GM12801 (cell line): ENCODE measurements around the gene IMMP2L.

Experiments
- TF ChIP-seq, protein P1 (sequence below): IDR thresholded peaks from one replicate; pipeline ENCODE4 v1.5.1; 2011; ENCODE audit warnings: control low read depth; ENCODE audit not compliant: insufficient read length; ENCODE audit errors: extremely low read depth

The IMMP2L gene

DNA sequence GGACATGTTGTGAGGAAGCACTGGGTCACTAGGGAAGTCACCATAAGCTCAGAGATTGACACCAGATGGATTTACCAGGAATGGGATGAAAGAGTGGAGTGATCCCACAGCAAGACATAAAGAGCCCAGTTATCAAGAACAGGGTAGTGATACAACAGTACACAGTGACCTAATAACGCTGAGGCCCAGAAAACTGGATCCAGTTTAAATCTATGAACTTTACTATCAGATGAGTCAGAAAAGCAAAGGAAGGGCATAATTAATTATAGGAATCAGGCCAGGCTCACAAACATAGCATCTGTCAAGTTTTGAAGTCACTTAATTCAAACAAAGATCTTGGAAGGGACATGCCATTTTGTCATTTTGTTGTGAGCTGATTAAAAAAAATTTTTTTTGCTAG, 397.9 kb downstream of the IMMP2L start:
- TF ChIP-seq, protein P1, sequence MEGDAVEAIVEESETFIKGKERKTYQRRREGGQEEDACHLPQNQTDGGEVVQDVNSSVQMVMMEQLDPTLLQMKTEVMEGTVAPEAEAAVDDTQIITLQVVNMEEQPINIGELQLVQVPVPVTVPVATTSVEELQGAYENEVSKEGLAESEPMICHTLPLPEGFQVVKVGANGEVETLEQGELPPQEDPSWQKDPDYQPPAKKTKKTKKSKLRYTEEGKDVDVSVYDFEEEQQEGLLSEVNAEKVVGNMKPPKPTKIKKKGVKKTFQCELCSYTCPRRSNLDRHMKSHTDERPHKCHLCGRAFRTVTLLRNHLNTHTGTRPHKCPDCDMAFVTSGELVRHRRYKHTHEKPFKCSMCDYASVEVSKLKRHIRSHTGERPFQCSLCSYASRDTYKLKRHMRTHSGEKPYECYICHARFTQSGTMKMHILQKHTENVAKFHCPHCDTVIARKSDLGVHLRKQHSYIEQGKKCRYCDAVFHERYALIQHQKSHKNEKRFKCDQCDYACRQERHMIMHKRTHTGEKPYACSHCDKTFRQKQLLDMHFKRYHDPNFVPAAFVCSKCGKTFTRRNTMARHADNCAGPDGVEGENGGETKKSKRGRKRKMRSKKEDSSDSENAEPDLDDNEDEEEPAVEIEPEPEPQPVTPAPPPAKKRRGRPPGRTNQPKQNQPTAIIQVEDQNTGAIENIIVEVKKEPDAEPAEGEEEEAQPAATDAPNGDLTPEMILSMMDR = no peak

DNA sequence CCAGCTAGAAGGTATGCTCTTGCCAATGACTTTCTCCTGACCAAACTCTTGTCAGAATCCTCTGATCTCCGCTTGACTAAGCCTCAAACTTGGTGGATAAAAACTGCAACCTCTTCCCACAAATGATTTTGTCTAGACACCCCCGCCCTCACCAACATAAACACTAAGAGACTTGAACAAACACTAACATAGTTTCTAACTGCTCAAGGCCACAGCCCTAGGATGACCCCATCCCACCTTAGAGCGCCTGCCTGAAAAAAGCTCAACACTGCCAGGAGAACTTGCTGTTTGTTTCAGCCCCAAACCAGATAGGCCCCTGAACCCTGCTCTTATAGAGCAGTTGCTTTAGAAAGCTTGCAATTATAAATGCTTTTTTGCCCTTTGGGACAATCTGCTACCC, 399.6 kb downstream of the IMMP2L start:
- TF ChIP-seq, protein P1 = no peak

DNA sequence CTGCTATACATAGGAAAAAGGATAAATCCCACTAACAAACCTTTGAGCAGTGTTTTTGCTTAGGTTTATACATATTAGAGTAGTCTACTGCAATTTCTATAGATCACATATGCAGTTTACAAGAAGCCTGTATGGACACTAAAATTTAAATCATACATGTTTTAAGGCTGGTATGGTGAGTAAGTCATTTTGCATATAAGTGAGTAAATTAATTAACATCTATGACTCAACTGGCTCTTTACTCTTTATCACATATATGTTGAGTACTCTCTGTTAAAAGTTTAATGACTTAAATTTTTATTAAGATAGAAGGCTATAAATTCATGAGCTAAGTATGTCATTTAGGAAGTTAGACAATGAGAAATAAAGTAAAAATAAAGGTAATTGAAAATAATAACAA, 402.0 kb downstream of the IMMP2L start:
- TF ChIP-seq, protein P1 = no peak

DNA sequence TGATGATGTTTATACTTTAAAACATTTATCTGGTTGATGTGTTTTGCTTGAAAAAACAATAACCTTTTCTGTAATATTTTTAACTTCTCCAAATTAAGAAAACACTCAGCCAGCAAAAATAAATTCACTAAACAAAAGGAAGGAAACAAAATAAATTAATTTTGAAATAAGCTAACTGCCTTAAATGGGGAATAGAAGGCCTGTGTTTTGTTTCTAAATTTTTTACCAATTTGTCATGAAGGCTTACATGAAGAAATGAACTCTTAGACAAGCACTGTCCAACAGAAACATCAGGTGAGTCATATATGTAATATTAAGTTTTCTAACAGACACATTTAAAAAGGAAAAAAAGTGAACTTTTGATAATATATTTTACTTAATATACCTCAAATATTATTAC, 402.9 kb downstream of the IMMP2L start:
- TF ChIP-seq, protein P1 = no peak

DNA sequence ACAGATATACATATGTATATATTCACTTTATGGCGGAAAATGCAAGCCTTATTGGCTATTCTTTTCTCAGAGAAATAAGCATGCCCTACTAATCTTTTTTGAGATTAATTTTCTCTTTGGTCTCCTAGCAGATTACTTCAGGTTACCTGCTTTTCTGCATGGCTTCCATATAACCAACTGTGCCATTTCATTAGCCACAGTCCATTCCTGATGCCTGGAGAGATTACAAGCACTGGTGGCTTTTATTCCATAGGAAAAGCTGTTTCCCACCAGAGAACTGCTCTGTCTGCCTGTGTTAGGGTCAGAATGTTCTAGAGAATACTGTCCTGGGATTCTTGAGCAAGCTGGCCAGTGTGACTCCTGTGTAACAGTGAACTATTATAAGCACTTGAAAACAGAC, 411.6 kb downstream of the IMMP2L start:
- TF ChIP-seq, protein P1 = no peak

DNA sequence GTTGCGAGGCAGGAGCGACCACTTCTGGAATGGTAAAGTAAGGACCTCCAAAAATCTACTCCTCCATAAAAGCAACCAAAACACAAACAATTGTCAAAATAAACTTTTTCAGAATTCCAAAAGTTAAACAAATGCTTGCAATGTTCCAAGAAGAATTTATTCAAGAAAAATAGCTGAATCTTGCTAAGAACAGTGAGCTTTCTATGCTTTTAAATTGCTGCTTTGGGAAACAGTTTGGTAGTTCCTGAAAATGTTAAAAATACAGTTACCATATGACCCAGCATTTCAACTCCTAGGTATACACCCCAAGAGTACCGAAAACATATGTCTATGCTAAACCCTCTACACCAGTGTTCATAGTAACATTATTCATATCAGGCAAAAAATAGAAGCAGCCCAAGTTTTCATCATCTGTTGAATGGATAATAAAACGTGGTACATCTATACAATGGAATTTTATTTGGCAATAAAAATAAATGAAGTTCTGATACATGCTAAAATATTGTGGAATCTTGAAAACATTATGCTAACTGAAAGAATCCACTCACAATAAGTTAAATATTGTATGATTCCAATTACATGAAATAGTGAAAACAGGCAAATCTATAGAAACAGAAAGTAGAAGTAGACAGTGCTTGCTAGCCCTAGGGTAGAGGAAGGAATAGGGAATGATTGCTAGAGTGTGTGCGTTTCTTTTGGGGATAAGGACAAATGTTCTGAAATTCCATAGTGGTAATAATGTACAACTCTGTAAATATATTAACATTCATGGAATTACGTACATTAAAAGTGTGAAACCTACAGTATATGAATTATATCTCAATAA, 414.4 kb downstream of the IMMP2L start:
- TF ChIP-seq, protein P1 = no peak

DNA sequence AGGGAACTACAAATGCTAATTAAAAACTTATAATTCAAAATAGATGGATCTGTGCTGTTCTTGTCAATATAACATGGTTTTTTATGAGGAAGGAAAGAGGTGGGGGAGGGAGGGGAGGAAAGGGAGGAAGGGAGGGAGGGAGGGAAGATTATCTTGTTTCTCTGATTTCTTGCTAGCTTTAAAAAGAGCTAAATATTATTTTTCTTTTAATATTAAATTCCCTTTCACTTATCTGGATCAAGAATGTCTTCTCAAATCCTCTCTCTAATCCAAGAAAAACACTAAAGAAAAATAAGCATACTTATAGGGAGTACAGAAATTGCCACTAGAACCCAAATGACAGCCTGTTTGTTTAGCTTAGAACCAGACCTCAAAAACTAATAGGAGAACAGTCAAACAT, 416.2 kb downstream of the IMMP2L start:
- TF ChIP-seq, protein P1 = no peak
